Neural cell (in vitro differentiated cells): ENCODE data around the gene DDX31. TPM values are rescaled to one million over a fixed set of nuclear protein-coding genes. Genes with fewer than 3 reads are reported as not detected.

Source experiments
- H2AFZ ChIP-seq: fragments of 200-600, 300-800 bp; sonication (generic), shearing (Covaris generic); 2 replicates; pipeline ENCODE4 v1.6.0; 2014; ENCODE audit warnings: low read depth, mild to moderate bottlenecking, antibody characterized with exemption, low read length, moderate library complexity
- H3F3A ChIP-seq: fragments of 200-600 bp; shearing (Covaris generic); 2 replicates; pipeline ENCODE4 v1.6.1; 2016; ENCODE audit warnings: mild to moderate bottlenecking, moderate library complexity, mixed read lengths, antibody characterized with exemption, low read length; ENCODE audit not compliant: insufficient read depth, poor library complexity, severe bottlenecking
- H3K27ac ChIP-seq: fragments of 200-600, 300-800 bp; sonication (generic), shearing (Covaris generic); 2 replicates; pipeline ENCODE4 v1.5.1; 2014; ENCODE audit warnings: mild to moderate bottlenecking, low read length, moderate library complexity
- H3K27me3 ChIP-seq: fragments of 300-800, 200-600 bp; sonication (generic), shearing (Covaris generic); 2 replicates; pipeline ENCODE4 v1.6.0; 2014; ENCODE audit warnings: mild to moderate bottlenecking, low read depth, low read length, moderate library complexity; ENCODE audit not compliant: insufficient read depth
- H3K36me3 ChIP-seq: fragments of 300-800, 200-600 bp; sonication (generic), shearing (Covaris generic); 2 replicates; pipeline ENCODE4 v1.5.1; 2014; ENCODE audit warnings: mild to moderate bottlenecking, antibody characterized with exemption, low read length, moderate library complexity; ENCODE audit not compliant: insufficient read depth
- H3K4me2 ChIP-seq: fragments of 300-800, 200-600 bp; sonication (generic), shearing (Covaris generic); 2 replicates; pipeline ENCODE4 v1.6.0; 2014; ENCODE audit warnings: mild to moderate bottlenecking, low read length
- H3K4me3 ChIP-seq: fragments of 300-800, 200-600 bp; sonication (generic), shearing (Covaris generic); 2 replicates; pipeline ENCODE4 v1.5.1; 2014; ENCODE audit warnings: mild to moderate bottlenecking, low read length, moderate library complexity
- H3K79me2 ChIP-seq: fragments of 200-600 bp; shearing (Covaris generic); replicated peaks from 2 replicates; pipeline ENCODE4 v1.6.0; 2014; ENCODE audit warnings: mild to moderate bottlenecking, low read length, moderate library complexity; ENCODE audit not compliant: insufficient read depth
- H3K9ac ChIP-seq: fragments of 300-800, 200-600 bp; sonication (generic), shearing (Covaris generic); 2 replicates; pipeline ENCODE4 v1.6.1; 2016; ENCODE audit warnings: mild to moderate bottlenecking, low read length, mixed read lengths
- H3K9me2 ChIP-seq: fragments of 200-600 bp; shearing (Covaris generic); 2 replicates; pipeline ENCODE4 v1.6.1; 2016; ENCODE audit warnings: mild to moderate bottlenecking, low read length, mixed read lengths; ENCODE audit not compliant: insufficient read depth
- H3K9me3 ChIP-seq: fragments of 200-600, 300-800 bp; sonication (generic), shearing (Covaris generic); 2 replicates; pipeline ENCODE4 v1.6.1; 2016; ENCODE audit warnings: mild to moderate bottlenecking, mixed run types, low read length, moderate library complexity, mixed read lengths
- H4K20me1 ChIP-seq: fragments of 200-600 bp; shearing (Covaris generic); 2 replicates; pipeline ENCODE4 v1.6.1; 2016; ENCODE audit warnings: mild to moderate bottlenecking, mixed run types; ENCODE audit not compliant: insufficient read depth
- EP300 ChIP-seq: fragments of 450-650 bp; conservative IDR thresholded peaks from 2 replicates; pipeline ENCODE4 v1.6.1; 2014; ENCODE audit warnings: antibody characterized with exemption, mild to moderate bottlenecking, moderate library complexity; ENCODE audit not compliant: poor library complexity, severe bottlenecking
- EZH2 ChIP-seq: fragments of 200-600, 300-800 bp; shearing (Covaris generic), sonication (generic); IDR thresholded peaks from 2 replicates; pipeline ENCODE4 v1.6.1; 2014; ENCODE audit warnings: antibody characterized with exemption, low read length, borderline replicate concordance, mild to moderate bottlenecking; ENCODE audit not compliant: insufficient read depth, poor library complexity, severe bottlenecking
- MXI1 ChIP-seq: fragments of 450-650 bp; conservative IDR thresholded peaks from 2 replicates; pipeline ENCODE4 v1.6.1; 2014; ENCODE audit warnings: antibody characterized with exemption, mild to moderate bottlenecking; ENCODE audit not compliant: poor library complexity, severe bottlenecking
- POLR2AphosphoS5 ChIP-seq: IDR thresholded peaks from 2 replicates; pipeline ENCODE4 v1.6.1; 2012
- RAD21 ChIP-seq: fragments of 450-650 bp; conservative IDR thresholded peaks from 2 replicates; pipeline ENCODE4 v1.6.1; 2014; ENCODE audit warnings: antibody characterized with exemption, mild to moderate bottlenecking, moderate library complexity
- REST ChIP-seq: IDR thresholded peaks from 2 replicates; pipeline ENCODE4 v1.6.1; 2012; ENCODE audit warnings: borderline replicate concordance
- SMC3 ChIP-seq: fragments of 450-650 bp; conservative IDR thresholded peaks from 2 replicates; pipeline ENCODE4 v1.6.1; 2014; ENCODE audit warnings: antibody characterized with exemption, mild to moderate bottlenecking, moderate library complexity; ENCODE audit not compliant: poor library complexity
- TAF1 ChIP-seq: IDR thresholded peaks from 2 replicates; pipeline ENCODE4 v1.6.1; 2012; ENCODE audit warnings: low read depth
- polyA plus RNA-seq: library from polyadenylated mRNA; depleted of rRNA; stranded (reverse); fragments of >200 nt; gene quantifications from 2 replicates; pipeline ENCODE4 v1.2.3, GENCODE V29; 2014
- TF ChIP-seq, protein P1 (sequence below): fragments of 450-650 bp; IDR thresholded peaks from 2 replicates; pipeline ENCODE4 v1.5.1; 2014; ENCODE audit warnings: antibody characterized with exemption, mild to moderate bottlenecking, moderate library complexity; ENCODE audit not compliant: poor library complexity, severe bottlenecking

DDX31 gene
- polyA plus RNA-seq, 1 donor from 2014 or later: 12.8 TPM

DNA sequence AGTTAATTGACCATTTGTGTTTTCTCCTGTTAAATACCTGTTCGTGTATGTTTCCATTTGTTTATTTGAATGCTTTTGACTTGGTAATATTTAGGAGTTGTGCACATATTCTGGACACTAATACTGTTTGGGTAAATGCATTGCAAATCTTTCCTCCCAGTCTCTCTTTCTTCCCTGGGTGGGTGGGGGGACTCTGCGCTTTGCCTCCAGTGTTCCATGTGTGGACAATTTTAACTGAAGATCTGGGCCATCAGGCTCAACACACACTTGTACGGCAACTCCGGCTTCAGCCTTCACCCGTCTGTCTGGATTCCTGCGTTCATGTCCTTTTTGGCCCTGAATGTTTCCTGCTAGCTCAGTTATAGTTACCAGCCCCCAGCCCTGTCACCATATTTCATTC, 40.5 kb upstream of the DDX31 start:
- no peaks in the 10 kb centered on the region for H3K79me2 ChIP-seq
- no peaks in the 10 kb centered on the region for H4K20me1 ChIP-seq
- no peak for TF ChIP-seq MXI1
- TF ChIP-seq RAD21: no peak
- TF ChIP-seq EZH2: no peak
- TF ChIP-seq, protein P1, sequence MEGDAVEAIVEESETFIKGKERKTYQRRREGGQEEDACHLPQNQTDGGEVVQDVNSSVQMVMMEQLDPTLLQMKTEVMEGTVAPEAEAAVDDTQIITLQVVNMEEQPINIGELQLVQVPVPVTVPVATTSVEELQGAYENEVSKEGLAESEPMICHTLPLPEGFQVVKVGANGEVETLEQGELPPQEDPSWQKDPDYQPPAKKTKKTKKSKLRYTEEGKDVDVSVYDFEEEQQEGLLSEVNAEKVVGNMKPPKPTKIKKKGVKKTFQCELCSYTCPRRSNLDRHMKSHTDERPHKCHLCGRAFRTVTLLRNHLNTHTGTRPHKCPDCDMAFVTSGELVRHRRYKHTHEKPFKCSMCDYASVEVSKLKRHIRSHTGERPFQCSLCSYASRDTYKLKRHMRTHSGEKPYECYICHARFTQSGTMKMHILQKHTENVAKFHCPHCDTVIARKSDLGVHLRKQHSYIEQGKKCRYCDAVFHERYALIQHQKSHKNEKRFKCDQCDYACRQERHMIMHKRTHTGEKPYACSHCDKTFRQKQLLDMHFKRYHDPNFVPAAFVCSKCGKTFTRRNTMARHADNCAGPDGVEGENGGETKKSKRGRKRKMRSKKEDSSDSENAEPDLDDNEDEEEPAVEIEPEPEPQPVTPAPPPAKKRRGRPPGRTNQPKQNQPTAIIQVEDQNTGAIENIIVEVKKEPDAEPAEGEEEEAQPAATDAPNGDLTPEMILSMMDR: no peak
- no peak for TF ChIP-seq SMC3
- no peak for TF ChIP-seq EP300
- no peak for TF ChIP-seq REST
- TF ChIP-seq POLR2AphosphoS5: no peak
- no peak for TF ChIP-seq TAF1
- H3K4me3 ChIP-seq: no peak overlapping the region
- no peak overlapping the region for H3K4me2 ChIP-seq
- H2AFZ ChIP-seq: no peak overlapping the region
- no peaks in the 10 kb centered on the region for H3K9me3 ChIP-seq
- H3K27me3 ChIP-seq: no peaks in the 10 kb centered on the region
- H3K9ac ChIP-seq: no peak overlapping the region
- no peak overlapping the region for H3K27ac ChIP-seq
- no peaks in the 10 kb centered on the region for H3K9me2 ChIP-seq
- no peaks in the 10 kb centered on the region for H3F3A ChIP-seq
- no peaks in the 10 kb centered on the region for H3K36me3 ChIP-seq

- no peaks in the 10 kb centered on the region for H3K27me3 ChIP-seq
- no peaks in the 10 kb centered on the region for H3F3A ChIP-seq
- no peaks in the 10 kb centered on the region for H3K79me2 ChIP-seq
- TF ChIP-seq EP300 (no peak), MXI1 (no peak), TAF1 (no peak), RAD21 (no peak), REST (no peak), EZH2 (no peak), POLR2AphosphoS5 (no peak), SMC3 (no peak)
- TF ChIP-seq, protein P1: no peak
- no peaks in the 10 kb centered on the region for H4K20me1 ChIP-seq
- no peak overlapping the region for H3K4me3 ChIP-seq
- no peak overlapping the region for H2AFZ ChIP-seq
- no peak overlapping the region for H3K27ac ChIP-seq
- H3K9ac ChIP-seq: no peak overlapping the region
- H3K9me2 ChIP-seq: no peaks in the 10 kb centered on the region
- no peaks in the 10 kb centered on the region for H3K9me3 ChIP-seq
- no peak overlapping the region for H3K4me2 ChIP-seq
- H3K36me3 ChIP-seq: no peaks in the 10 kb centered on the region
Measured at GRCh38 chr9:132708769-132709430, 39.1 kb upstream of the DDX31 start.
